GM10266 (cell line): Measurements from ENCODE around the gene MIPEP.

Experiments
- DNase-seq: peaks from one replicate; pipeline ENCODE4 v3.0.0; 2012; ENCODE audit errors: extremely low spot score
- TF ChIP-seq, protein P1 (sequence below): IDR thresholded peaks from 2 replicates; pipeline ENCODE4 v1.5.1; 2012; ENCODE audit warnings: mild to moderate bottlenecking, low read depth; ENCODE audit not compliant: control insufficient read depth, insufficient read depth; ENCODE audit errors: missing control alignments

MIPEP gene

GRCh38 chr13:23867027-23867491 is 22.1 kb downstream of the MIPEP start:
- TF ChIP-seq, protein P1, sequence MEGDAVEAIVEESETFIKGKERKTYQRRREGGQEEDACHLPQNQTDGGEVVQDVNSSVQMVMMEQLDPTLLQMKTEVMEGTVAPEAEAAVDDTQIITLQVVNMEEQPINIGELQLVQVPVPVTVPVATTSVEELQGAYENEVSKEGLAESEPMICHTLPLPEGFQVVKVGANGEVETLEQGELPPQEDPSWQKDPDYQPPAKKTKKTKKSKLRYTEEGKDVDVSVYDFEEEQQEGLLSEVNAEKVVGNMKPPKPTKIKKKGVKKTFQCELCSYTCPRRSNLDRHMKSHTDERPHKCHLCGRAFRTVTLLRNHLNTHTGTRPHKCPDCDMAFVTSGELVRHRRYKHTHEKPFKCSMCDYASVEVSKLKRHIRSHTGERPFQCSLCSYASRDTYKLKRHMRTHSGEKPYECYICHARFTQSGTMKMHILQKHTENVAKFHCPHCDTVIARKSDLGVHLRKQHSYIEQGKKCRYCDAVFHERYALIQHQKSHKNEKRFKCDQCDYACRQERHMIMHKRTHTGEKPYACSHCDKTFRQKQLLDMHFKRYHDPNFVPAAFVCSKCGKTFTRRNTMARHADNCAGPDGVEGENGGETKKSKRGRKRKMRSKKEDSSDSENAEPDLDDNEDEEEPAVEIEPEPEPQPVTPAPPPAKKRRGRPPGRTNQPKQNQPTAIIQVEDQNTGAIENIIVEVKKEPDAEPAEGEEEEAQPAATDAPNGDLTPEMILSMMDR, result no peak
- no peak for DNase-seq

- TF ChIP-seq, protein P1, result no peak
- DNase-seq, result no peak
Measured at GRCh38 chr13:23866420-23867026, 22.7 kb downstream of the MIPEP start.

- no peak for DNase-seq
- TF ChIP-seq, protein P1, result no peak
Measured at GRCh38 chr13:23865906-23866305, 23.3 kb downstream of the MIPEP start.

- TF ChIP-seq, protein P1, result no peak
- DNase-seq, result no peak
Measured at GRCh38 chr13:23865026-23865425, 24.2 kb downstream of the MIPEP start.

- TF ChIP-seq, protein P1, result no peak
- DNase-seq, result no peak
Measured at GRCh38 chr13:23861310-23861709, 27.9 kb downstream of the MIPEP start.

GRCh38 chr13:23859904-23860303 is 29.3 kb downstream of the MIPEP start:
- TF ChIP-seq, protein P1, result no peak
- no peak for DNase-seq

DNA sequence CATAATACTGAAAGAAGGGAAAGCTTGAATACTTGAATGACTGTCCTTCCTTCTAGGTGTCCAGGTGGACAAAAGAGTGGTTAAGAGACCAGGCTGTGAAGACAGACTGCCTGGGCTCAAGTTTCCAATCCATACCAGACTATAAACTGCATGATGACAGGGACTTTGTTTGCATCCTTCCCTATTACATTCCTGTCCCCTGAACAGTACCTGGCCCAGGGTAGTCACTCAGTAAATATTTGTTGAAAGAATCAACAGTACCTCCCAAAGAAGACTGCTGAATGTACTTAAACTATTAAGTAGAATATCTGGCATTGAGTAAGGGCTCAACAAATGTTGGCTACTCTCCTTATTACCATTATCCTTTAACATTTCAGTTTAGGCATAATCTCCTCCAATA is 29.7 kb downstream of the MIPEP start:
- no peak for DNase-seq
- TF ChIP-seq, protein P1, result no peak
